K562 (cell line): ENCODE results near the gene GAL3ST1. TPM values are rescaled to one million over a fixed set of nuclear protein-coding genes. Genes with fewer than 3 reads are reported as not detected.

Source experiments
- ATF1 ChIP-seq, 2 experiments: fragments of 450-650 bp in 1 of 2; IDR thresholded peaks; 2 replicates each; pipeline ENCODE4 v1.6.1; 2016; ENCODE audit warnings: missing compliant biosample characterization in 1 of 2, missing genetic modification characterization in 1 of 2
- CEBPG ChIP-seq, 3 experiments: fragments of 200-800 bp in 1 of 3; sonication (Bioruptor generic) in 1 of 3; sonication (generic) in 1 of 3; formaldehyde crosslinking in 1 of 3; IDR thresholded peaks in 2 of 3; conservative IDR thresholded peaks in 1 of 3; 2 replicates each; pipeline versions ENCODE4 v1.6.1 to v1.8.0; 2016 to 2022; ENCODE audit warnings: missing compliant biosample characterization in 2 of 3, missing genetic modification characterization in 2 of 3, mild to moderate bottlenecking in 1 of 3, missing genetic modification reagents in 1 of 3
- CHD1 ChIP-seq: fragments of 200-600 bp; sonication (generic); IDR thresholded peaks from one replicate; pipeline ENCODE4 v1.6.1; 2012; ENCODE audit warnings: mild to moderate bottlenecking, moderate library complexity, low read length, inconsistent platforms
- CSDE1 ChIP-seq, 2 experiments: fragments of 450-650 bp; IDR thresholded peaks; 2 replicates each; pipeline ENCODE4 v1.6.1; 2016; ENCODE audit warnings: mild to moderate bottlenecking in 1 of 2
- KDM4B ChIP-seq, 2 experiments: fragments of 450-650 bp in 1 of 2; sonication (generic) in 1 of 2; IDR thresholded peaks; 2 replicates each; pipeline ENCODE4 v1.6.1; 2016 to 2017; ENCODE audit warnings: borderline replicate concordance in 2 of 2, antibody characterized with exemption in 1 of 2, low read depth in 1 of 2, mild to moderate bottlenecking in 1 of 2
- KDM5B ChIP-seq: fragments of 200-600 bp; sonication (generic); IDR thresholded peaks from 2 replicates; pipeline ENCODE4 v1.6.1; 2012; ENCODE audit warnings: low read depth, mild to moderate bottlenecking, moderate library complexity, low read length, control low read depth, inconsistent platforms; ENCODE audit not compliant: insufficient replicate concordance
- MYBL2 ChIP-seq, 2 experiments: fragments of 450-650 bp in 1 of 2; sonication (generic) in 1 of 2; formaldehyde crosslinking in 1 of 2; IDR thresholded peaks; 2 replicates each; pipeline versions ENCODE4 v1.6.1 to v1.8.1; 2017 to 2022; ENCODE audit warnings: borderline replicate concordance in 1 of 2, inconsistent platforms in 1 of 2, low read depth in 1 of 2, mild to moderate bottlenecking in 1 of 2, missing genetic modification reagents in 1 of 2, moderate library complexity in 1 of 2
- NR2C1 ChIP-seq, 2 experiments: fragments of 450-650 bp; IDR thresholded peaks; 2 replicates each; pipeline ENCODE4 v1.6.1; 2017; ENCODE audit warnings: mild to moderate bottlenecking in 2 of 2, antibody characterized with exemption in 1 of 2, inconsistent platforms in 1 of 2, missing compliant biosample characterization in 1 of 2, missing genetic modification characterization in 1 of 2
- NRF1 ChIP-seq, 2 experiments: fragments of 450-650 bp; IDR thresholded peaks in 1 of 2; conservative IDR thresholded peaks in 1 of 2; 2 replicates each; pipeline ENCODE4 v1.6.1; 2014; ENCODE audit warnings: mild to moderate bottlenecking in 2 of 2
- OTX1 ChIP-seq: fragments of 450-650 bp; formaldehyde crosslinking; IDR thresholded peaks from 2 replicates; pipeline ENCODE4 v1.4.0; 2022; ENCODE audit warnings: mild to moderate bottlenecking
- PTRF ChIP-seq: fragments of 450-650 bp; IDR thresholded peaks from 2 replicates; pipeline ENCODE4 v1.6.1; 2016; ENCODE audit warnings: mild to moderate bottlenecking, missing genetic modification characterization, missing compliant biosample characterization
- SREBF1 ChIP-seq: fragments of 150-350 bp; IDR thresholded peaks from 2 replicates; pipeline ENCODE4 v1.6.1; 2014; ENCODE audit warnings: antibody characterized with exemption, low read depth, low read length, borderline replicate concordance
- TBP ChIP-seq: optimal IDR thresholded peaks from 2 replicates; pipeline ENCODE3; 2011; ENCODE audit warnings: low read depth, low read length, improper control_type of control experiment
- polyA plus RNA-seq, 8 experiments: library from polyadenylated mRNA; depleted of rRNA in 4 of 8; stranded (reverse) in 5 of 8; unstranded in 3 of 8; fragments of >200 nt; fragmentation: Nextera tagmentation in 2 of 8; fragmentation: Illumina TruSeq in 1 of 8; extraction: Ambion mirVana in 2 of 8; extraction: Trizol in 1 of 8; gene quantifications; 2 replicates each; pipeline versions ENCODE4 v1.2.1 to v1.2.3, GENCODE V29; 2011 to 2014; ENCODE audit warnings: inconsistent platforms in 1 of 8, missing spikeins in 1 of 8
- total RNA-seq, 7 experiments: library from RNA; depleted of rRNA in 6 of 7; stranded (reverse); fragments of >200 nt in 6 of 7; fragmentation: Illumina TruSeq in 2 of 7; extraction: Trizol in 2 of 7; gene quantifications; 2 replicates each; pipeline versions ENCODE4 v1.2.1 to v1.2.3, GENCODE V29; 2011 to 2021; ENCODE audit warnings: low replicate concordance in 1 of 7
- TF ChIP-seq, protein P1 (sequence below): sonication (generic); formaldehyde crosslinking; IDR thresholded peaks from 2 replicates; pipeline ENCODE4 v1.8.1; 2023; ENCODE audit warnings: mild to moderate bottlenecking, missing genetic modification reagents
- TF ChIP-seq, protein P2 (sequence below), 2 experiments: fragments of 450-650 bp; IDR thresholded peaks; 2 replicates each; pipeline ENCODE4 v1.6.1; 2016
- TF ChIP-seq, protein P3 (sequence below): sonication (generic); formaldehyde crosslinking; IDR thresholded peaks from 2 replicates; pipeline ENCODE4 v1.8.1; 2023; ENCODE audit warnings: missing genetic modification reagents, mild to moderate bottlenecking, borderline replicate concordance

GAL3ST1 gene
- total and polyA plus RNA-seq, 9 of the 15 experiments (the other 6 are each of a cell fraction or from before 2014, with no cell fraction given), result 0.03 to 1.9 (median 0.33) TPM; not detected in 1

DNA sequence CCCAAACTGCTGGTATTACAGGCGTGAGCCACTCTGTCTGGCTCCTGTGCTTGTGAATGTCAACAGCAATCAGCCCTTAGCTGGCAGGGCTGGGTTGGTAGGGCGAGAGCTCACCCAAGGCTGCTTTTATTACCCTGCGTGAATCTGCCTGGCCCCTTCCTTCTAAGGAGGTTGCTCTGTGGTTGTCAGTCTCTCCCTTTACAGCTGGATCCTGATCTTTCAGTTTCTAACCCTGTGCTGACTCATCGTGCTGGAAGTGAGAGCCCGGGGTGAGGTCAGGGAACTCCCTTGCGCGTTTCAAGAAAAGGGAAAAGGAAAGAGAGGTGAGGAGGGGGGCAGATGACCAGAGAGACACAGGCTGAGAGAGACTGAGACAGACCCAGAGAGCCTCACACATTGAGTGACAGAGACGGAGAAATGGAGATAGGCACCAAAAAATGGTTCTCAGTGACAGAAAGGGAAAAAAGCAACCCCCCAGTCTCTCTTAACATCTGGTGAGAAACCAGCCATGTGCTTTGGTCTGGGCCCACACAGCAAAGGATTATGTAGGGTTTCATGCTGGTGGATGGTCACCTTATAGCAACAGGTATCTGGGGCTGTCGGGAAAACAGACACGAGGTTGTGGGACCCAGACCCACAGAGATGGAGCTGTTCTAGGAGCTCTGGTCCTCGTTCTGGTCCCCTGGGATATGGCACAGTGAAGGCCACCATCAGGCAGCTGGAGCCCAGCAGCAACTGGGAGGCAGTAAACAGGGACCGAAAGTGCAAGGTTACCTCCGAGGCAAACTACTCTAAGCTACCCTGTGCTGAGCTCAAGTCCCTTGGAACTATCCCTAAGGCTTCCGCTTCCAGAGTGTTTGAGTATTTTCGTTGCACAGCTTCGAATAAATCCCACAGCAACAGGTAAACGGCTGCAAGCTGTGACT, 35.1 kb upstream of the GAL3ST1 start (continued):
- TF ChIP-seq, protein P1, sequence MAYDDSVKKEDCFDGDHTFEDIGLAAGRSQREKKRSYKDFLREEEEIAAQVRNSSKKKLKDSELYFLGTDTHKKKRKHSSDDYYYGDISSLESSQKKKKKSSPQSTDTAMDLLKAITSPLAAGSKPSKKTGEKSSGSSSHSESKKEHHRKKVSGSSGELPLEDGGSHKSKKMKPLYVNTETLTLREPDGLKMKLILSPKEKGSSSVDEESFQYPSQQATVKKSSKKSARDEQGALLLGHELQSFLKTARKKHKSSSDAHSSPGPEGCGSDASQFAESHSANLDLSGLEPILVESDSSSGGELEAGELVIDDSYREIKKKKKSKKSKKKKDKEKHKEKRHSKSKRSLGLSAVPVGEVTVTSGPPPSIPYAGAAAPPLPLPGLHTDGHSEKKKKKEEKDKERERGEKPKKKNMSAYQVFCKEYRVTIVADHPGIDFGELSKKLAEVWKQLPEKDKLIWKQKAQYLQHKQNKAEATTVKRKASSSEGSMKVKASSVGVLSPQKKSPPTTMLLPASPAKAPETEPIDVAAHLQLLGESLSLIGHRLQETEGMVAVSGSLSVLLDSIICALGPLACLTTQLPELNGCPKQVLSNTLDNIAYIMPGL (CRISPR knock-in tag), result no peak
- TF ChIP-seq OTX1 (CRISPR knock-in tag) (no peak), MYBL2 (IDR thresholded peaks at IDR 0.05; ENCODE audit: low read depth) (no peak), MYBL2 (CRISPR knock-in tag; IDR thresholded peaks at IDR 0.05; ENCODE audit: borderline replicate concordance) (no peak), CEBPG (CRISPR knock-in tag; IDR thresholded peaks at IDR 0.05) (no peak), CEBPG (tag; conservative IDR thresholded peaks at IDR 0.05 in 1 of 2, IDR thresholded peaks at IDR 0.05 in 1 of 2) (no peak), NR2C1 (IDR thresholded peaks at IDR 0.05) (peak; percentile 22; the same call in 1 of the 2 replicates), NR2C1 (tag; IDR thresholded peaks at IDR 0.05) (peak; percentile 67), KDM4B (IDR thresholded peaks at IDR 0.05; ENCODE audit: borderline replicate concordance in 2 of 2, low read depth in 1 of 2) (no peak), CSDE1 (IDR thresholded peaks at IDR 0.05) (no peak), ATF1 (CRISPR knock-in tag; IDR thresholded peaks at IDR 0.05) (no peak), ATF1 (tag; IDR thresholded peaks at IDR 0.05) (peak; percentile 46; the same call in 1 of the 2 replicates), SREBF1 (no peak), KDM5B (no peak), CHD1 (no peak), TBP (peak; percentile 49), NRF1 (conservative IDR thresholded peaks at IDR 0.05 in 1 of 2, IDR thresholded peaks at IDR 0.05 in 1 of 2) (peak; percentile 52 to 58), PTRF (tag) (no peak)
- TF ChIP-seq, protein P2, sequence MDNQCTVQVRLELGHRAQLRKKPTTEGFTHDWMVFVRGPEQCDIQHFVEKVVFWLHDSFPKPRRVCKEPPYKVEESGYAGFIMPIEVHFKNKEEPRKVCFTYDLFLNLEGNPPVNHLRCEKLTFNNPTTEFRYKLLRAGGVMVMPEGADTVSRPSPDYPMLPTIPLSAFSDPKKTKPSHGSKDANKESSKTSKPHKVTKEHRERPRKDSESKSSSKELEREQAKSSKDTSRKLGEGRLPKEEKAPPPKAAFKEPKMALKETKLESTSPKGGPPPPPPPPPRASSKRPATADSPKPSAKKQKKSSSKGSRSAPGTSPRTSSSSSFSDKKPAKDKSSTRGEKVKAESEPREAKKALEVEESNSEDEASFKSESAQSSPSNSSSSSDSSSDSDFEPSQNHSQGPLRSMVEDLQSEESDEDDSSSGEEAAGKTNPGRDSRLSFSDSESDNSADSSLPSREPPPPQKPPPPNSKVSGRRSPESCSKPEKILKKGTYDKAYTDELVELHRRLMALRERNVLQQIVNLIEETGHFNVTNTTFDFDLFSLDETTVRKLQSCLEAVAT (IDR thresholded peaks at IDR 0.05), result no peak
- TF ChIP-seq, protein P3, sequence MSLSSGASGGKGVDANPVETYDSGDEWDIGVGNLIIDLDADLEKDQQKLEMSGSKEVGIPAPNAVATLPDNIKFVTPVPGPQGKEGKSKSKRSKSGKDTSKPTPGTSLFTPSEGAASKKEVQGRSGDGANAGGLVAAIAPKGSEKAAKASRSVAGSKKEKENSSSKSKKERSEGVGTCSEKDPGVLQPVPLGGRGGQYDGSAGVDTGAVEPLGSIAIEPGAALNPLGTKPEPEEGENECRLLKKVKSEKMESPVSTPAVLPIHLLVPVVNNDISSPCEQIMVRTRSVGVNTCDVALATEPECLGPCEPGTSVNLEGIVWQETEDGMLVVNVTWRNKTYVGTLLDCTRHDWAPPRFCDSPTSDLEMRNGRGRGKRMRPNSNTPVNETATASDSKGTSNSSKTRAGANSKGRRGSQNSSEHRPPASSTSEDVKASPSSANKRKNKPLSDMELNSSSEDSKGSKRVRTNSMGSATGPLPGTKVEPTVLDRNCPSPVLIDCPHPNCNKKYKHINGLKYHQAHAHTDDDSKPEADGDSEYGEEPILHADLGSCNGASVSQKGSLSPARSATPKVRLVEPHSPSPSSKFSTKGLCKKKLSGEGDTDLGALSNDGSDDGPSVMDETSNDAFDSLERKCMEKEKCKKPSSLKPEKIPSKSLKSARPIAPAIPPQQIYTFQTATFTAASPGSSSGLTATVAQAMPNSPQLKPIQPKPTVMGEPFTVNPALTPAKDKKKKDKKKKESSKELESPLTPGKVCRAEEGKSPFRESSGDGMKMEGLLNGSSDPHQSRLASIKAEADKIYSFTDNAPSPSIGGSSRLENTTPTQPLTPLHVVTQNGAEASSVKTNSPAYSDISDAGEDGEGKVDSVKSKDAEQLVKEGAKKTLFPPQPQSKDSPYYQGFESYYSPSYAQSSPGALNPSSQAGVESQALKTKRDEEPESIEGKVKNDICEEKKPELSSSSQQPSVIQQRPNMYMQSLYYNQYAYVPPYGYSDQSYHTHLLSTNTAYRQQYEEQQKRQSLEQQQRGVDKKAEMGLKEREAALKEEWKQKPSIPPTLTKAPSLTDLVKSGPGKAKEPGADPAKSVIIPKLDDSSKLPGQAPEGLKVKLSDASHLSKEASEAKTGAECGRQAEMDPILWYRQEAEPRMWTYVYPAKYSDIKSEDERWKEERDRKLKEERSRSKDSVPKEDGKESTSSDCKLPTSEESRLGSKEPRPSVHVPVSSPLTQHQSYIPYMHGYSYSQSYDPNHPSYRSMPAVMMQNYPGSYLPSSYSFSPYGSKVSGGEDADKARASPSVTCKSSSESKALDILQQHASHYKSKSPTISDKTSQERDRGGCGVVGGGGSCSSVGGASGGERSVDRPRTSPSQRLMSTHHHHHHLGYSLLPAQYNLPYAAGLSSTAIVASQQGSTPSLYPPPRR (CRISPR knock-in tag), result no peak
